GM19238 (cell line): Measurements from ENCODE around the gene PLPPR1.
A peak's percentile ranks its signal among the peaks of the same experiment; 100 is the strongest.

ENCODE experiments used
- DNase-seq: peaks from one replicate; pipeline ENCODE4 v3.0.0; 2011; ENCODE audit warnings: low spot score; ENCODE audit not compliant: insufficient read length

The PLPPR1 gene

DNA sequence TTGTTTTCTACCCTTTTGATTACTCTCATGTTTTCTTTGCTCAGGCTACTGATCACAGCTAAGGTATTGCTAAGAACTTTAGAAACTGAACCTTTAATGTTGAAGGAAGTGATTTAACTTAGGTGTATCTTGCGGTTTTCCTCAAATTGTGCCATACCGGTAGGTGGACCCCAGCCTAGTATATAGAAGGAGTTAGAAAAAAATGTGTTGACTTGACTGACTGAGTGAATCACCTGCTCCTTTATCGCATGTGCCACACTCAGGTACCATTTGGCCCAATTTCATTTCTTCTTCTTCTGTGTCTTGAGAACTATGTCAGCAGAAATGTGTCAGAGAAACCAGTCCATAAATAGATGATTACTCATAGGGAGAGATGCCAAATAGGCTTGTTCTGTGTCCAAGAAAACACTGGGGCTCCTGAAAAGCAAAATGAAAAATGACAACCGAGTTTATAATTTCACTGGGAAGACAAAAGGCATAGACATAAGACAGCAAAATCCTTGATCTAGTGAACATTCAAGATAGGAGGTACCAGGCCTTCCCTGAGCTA is 19.4 kb downstream of the PLPPR1 start:
- DNase-seq, result no peak

DNA sequence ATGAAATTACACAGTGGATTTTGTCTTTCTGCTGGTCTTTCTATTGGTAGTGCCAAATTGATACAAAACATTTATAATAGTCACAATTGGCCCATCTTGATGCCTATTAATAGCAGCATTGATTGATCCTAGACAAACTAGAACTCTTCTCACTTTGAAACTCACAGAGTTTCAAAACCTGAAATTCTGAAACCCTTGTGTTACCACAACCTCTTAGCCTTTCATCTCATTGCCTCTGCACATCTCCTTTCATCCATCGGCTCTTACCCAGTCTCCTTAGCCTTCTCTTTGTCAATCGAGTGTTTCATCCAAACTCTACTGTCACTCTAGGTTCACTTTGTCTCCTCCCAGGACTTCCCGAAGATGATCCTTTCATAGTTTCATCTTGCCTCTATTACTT is 22.1 kb downstream of the PLPPR1 start:
- no peak for DNase-seq

- no peak for DNase-seq
Measured at GRCh38 chr9:101054657-101055056, 26.1 kb downstream of the PLPPR1 start.

- no peak for DNase-seq
Measured at GRCh38 chr9:101055516-101055915, 27.0 kb downstream of the PLPPR1 start.

DNA sequence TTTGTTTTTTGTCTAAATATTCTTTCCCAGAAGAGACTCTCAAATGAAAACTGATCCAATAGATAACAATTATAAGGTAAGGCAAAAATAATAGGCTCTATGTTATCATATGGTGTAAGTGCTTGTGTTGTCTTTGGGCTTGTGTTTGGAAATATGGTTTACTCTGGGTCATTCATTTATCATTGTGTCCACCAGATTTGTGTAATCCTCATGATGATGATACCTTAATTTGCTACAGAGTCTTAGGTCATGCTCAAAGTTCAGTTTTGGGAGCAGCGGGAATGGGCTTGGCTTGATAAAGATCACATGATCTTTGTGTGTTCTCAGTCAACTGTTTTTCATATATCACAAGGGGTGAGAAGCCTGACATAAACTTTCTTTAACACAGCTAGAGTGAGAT is 34.2 kb downstream of the PLPPR1 start:
- DNase-seq, result no peak

DNA sequence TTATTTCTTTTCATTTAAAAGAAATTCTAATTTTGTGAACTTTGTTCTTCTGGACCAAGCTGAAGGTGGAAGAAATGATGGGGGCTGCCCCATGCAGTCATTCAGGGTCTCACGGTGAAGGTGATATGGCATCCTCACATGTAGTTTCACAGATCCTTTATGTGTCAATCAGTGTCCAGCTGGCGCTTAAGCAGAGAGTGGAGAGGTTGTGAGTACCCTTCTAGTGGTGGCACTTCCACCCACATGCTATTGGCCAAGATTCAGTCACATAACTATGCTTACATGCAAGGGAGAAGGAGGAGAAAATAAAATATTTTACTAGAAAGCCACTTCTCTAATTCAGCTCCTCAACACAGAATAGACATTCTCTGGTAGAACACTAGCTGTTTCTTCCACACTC is 34.7 kb downstream of the PLPPR1 start:
- no peak for DNase-seq

DNA sequence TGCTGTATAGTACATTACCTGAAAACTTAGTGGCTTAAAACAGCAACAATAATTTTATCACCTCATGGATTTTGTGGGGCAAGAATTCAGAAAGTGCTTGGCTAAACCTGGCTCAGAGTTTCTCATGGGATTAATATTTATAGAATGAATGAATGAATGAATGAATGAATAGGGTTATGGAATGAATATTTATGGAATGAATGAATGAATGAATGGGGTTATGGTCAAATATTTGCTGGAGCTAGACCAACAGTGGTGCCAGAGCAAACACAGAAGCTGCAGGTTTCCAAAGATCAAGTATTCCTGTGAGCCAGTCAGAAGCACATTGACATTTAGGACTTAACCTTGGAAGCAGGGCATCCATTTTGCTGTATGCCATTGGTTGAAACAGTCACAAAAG is 35.7 kb downstream of the PLPPR1 start:
- no peak for DNase-seq

GRCh38 chr9:101065930-101066329 is 37.4 kb downstream of the PLPPR1 start:
- DNase-seq, result no peak

GRCh38 chr9:101068696-101069095 is 40.2 kb downstream of the PLPPR1 start:
- DNase-seq, result no peak

GRCh38 chr9:101072259-101072658 is 43.7 kb downstream of the PLPPR1 start:
- no peak for DNase-seq

DNA sequence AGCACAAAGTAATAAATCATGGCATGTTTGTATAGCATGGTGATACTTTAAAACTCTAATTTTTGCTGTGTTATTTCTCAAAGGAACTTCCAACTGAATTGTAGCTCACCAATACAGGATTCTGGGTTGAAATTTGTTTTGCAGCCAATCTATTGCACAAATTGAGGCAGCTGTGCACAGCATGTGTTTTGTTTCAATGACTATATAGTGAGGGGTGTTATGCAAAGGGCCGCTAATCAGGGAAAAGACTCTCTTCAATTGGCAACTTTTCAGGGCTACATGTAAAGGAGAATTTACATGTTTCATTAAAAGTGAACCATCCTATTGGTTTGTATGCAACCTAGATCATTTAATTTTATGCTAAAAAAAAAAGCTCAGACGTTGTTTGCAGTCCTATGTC is 44.6 kb downstream of the PLPPR1 start:
- DNase-seq, result no peak

DNA sequence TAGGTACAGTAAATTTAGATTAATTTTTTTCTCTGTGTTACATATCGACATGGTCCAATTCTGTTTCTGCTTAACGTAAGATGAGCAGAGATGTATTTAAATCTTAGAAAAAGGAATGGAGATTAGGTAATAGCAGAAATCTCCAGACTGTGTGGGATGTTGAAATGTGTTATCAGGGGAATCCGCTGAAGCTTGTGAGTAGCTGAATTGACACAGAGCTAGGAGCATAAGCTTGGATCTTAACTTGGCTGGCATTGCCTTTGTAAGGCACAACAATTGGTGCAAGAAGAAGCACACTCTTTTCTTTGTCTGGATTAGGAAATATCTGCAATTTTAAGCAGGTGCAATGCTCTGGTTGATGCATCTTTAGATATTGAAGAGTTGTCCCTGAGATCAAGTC is 53.1 kb downstream of the PLPPR1 start:
- DNase-seq, result no peak

GRCh38 chr9:101083448-101084202 is 55.1 kb downstream of the PLPPR1 start:
- no peak for DNase-seq

DNA sequence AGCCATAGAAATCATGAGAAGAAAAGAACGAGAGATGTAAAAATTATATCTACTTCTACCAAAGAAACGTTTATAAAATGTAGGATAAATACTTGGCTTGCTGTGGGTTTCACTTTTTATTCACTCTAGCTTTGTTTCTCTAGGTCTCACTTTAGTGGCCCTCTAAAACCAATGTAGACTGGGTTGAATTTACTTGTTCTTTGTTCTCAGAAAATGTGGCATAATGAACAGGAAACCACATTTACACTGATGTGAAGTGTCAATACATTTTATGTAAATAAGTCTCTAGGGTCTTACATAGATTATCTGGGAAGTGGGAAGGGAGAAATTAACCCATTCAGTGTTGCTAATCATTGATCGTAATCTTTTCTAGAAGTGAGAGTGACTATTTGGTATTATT is 58.9 kb downstream of the PLPPR1 start:
- no peak for DNase-seq

GRCh38 chr9:101092922-101093321 is 64.4 kb downstream of the PLPPR1 start:
- no peak for DNase-seq

- DNase-seq, result no peak
Measured at GRCh38 chr9:101093620-101094019, 65.1 kb downstream of the PLPPR1 start.

DNA sequence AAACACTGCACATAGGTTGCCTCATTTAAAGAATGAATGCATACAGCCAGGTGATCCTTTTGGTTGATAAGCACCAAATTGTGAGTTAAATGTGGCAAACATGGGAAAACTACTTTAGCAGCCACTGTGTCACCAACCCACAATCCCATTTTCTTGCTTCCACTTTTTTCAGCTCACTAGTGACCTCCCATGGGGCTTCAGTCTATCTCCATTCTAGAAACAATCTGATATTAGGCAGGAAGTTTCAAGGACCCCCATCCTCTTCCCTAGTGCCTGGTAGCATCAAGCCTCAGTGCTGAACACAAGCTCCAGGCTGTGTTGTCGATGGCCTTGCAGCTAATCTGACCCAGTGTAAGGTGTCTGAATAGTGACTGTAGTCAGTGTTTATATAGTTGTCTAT is 66.2 kb downstream of the PLPPR1 start:
- no peak for DNase-seq

DNA sequence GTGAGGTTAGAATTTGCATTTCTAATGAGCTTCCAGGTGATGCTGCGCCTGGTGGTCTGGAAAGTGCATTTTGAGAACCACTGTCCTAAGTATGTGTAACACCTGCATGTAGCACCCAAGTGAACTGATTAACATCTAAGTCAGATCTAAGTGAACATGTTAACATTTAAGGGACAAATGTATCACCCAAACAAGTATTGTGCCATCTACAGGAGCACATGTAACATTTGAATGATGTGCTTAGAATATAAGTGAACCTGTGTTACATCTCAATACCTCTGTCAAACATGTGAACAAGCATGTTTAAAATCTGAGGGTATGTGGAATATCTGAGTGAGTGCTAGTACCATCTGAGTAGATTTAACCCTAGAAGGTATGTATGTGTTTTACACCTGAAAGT is 68.7 kb downstream of the PLPPR1 start:
- no peak for DNase-seq

DNA sequence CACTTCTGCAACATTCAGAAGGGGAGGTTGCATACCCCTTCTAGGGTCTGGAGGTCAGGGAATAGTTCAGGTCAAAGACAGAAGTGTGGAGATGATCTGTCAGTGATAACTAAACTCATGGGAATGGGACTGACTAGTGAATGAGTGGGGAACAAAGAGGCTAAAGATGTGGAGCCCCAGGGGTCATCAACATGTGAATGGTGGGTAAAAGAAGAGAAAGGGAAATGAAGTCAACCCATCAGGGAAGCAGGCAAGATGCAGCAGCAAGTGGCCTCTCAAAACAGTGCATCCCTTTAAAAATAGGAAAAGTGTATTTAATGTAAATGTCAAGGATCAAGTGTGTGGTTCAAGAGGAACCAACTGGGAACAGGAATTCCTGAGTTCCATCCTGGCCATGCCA is 69.9 kb downstream of the PLPPR1 start:
- no peak for DNase-seq

GRCh38 chr9:101114317-101114716 is 85.8 kb downstream of the PLPPR1 start:
- DNase-seq, result no peak

DNA sequence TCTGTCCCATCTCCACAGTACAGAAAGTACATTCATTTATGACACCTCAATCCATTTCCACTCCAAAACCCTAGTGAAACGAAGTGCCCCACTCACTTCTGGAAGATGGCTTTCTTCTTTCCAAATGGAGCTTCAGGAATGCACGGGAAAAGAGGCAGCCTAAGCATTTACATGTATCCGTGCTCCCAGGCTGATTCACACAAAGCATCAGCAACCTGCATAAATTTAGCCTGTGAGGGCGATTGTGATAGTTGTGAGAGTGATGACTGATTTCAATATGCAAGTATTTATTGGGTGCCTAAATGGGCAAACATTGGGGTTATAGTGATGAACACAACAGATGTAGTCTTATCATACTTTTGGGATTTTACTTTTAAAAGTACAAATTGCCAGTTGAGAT is 86.6 kb downstream of the PLPPR1 start:
- DNase-seq, result no peak

DNA sequence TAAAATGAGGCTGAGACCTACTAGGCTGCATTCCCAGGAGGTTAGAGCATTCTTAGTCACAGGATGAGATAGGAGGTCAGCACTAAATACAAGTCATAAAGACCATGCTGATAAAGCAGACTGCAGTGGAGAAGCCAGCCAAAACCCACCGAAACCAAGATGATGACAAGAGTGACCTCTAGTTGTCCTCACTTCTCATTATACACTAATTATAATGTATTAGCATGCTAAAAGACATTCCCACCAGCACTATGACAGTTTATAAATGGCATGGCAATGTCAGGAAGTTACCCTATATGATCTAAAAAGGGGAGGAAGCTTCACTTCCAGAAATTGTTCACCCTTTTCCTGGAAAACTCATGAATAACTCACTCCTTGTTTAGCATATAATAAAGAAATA is 88.6 kb downstream of the PLPPR1 start:
- DNase-seq, result no peak

GRCh38 chr9:101119206-101119819 is 90.8 kb downstream of the PLPPR1 start:
- peak; percentile 4 for DNase-seq
